Keratinocyte (primary cell): ENCODE results near the gene ARID1B. TPM values are rescaled to one million over a fixed set of nuclear protein-coding genes. Genes with fewer than 3 reads are reported as not detected.

Source experiments
- DNase-seq: peaks from one replicate; pipeline ENCODE4 v3.0.0-alpha.2; 2011; ENCODE audit warnings: low read depth, missing footprints, low spot score
- FAIRE-seq: peaks from 2 replicates; lab custom pipeline; 2011; peaks lifted over from hg19 to GRCh38; lab: Jason Lieb, UNC
- H2AFZ ChIP-seq: 2 replicates; pipeline ENCODE4 v1.6.0; 2012; ENCODE audit warnings: low read length, control low read depth, inconsistent platforms; ENCODE audit not compliant: control insufficient read depth
- H3K27ac ChIP-seq: 2 replicates; pipeline ENCODE4 v1.5.1; 2011; ENCODE audit warnings: low read length; ENCODE audit not compliant: control insufficient read depth, insufficient read depth
- H3K27me3 ChIP-seq: 3 replicates; pipeline ENCODE4 v1.6.0; 2011; ENCODE audit warnings: low read length; ENCODE audit not compliant: control insufficient read depth, insufficient read depth; ENCODE audit errors: extremely low read depth
- H3K36me3 ChIP-seq, 2 experiments: 2 replicates in 1 of 2; 3 replicates in 1 of 2; pipeline ENCODE4 v1.5.1; 2011; ENCODE audit warnings: low read length in 2 of 2, mild to moderate bottlenecking in 1 of 2; ENCODE audit not compliant: control insufficient read depth in 2 of 2, insufficient read depth in 2 of 2; ENCODE audit errors: extremely low read depth in 1 of 2
- H3K4me1 ChIP-seq: 3 replicates; pipeline ENCODE4 v1.5.1; 2011; ENCODE audit warnings: low read length; ENCODE audit not compliant: control insufficient read depth, insufficient read depth; ENCODE audit errors: extremely low read depth
- H3K4me2 ChIP-seq: 3 replicates; pipeline ENCODE4 v1.6.0; 2011; ENCODE audit warnings: low read depth, low read length; ENCODE audit not compliant: control insufficient read depth, insufficient read depth; ENCODE audit errors: extremely low read depth
- H3K4me3 ChIP-seq, 3 experiments: fragments of 200-600 bp in 1 of 3; sonication (generic) in 1 of 3; 2 replicates in 2 of 3; 3 replicates in 1 of 3; pipeline ENCODE4 v1.5.1; 2011 to 2016; ENCODE audit warnings: low read length in 3 of 3, mild to moderate bottlenecking in 3 of 3, control low read depth in 2 of 3, inconsistent platforms in 1 of 3, low read depth in 1 of 3, mixed read lengths in 1 of 3, mixed run types in 1 of 3, moderate library complexity in 1 of 3; ENCODE audit not compliant: control insufficient read depth in 2 of 3, insufficient read depth in 2 of 3; ENCODE audit errors: extremely low read depth in 1 of 3
- H3K79me2 ChIP-seq: 2 replicates; pipeline ENCODE4 v1.6.0; 2012; ENCODE audit warnings: low read length; ENCODE audit not compliant: control insufficient read depth, insufficient read depth
- H3K9ac ChIP-seq: 3 replicates; pipeline ENCODE4 v1.6.0; 2011; ENCODE audit warnings: low read length; ENCODE audit not compliant: control insufficient read depth, insufficient read depth; ENCODE audit errors: extremely low read depth
- H3K9me1 ChIP-seq: 3 replicates; pipeline ENCODE4 v1.6.0; 2011; ENCODE audit warnings: low read length; ENCODE audit not compliant: control insufficient read depth, insufficient read depth; ENCODE audit errors: extremely low read depth
- H3K9me3 ChIP-seq: 2 replicates; pipeline ENCODE4 v1.5.1; 2012; ENCODE audit warnings: low read depth, low read length; ENCODE audit not compliant: control insufficient read depth
- H4K20me1 ChIP-seq: 3 replicates; pipeline ENCODE4 v1.6.0; 2011; ENCODE audit warnings: low read length; ENCODE audit not compliant: control insufficient read depth, insufficient read depth; ENCODE audit errors: extremely low read depth
- EZH2 ChIP-seq: IDR thresholded peaks from one replicate; pipeline ENCODE4 v1.6.1; 2012; ENCODE audit warnings: inconsistent platforms, mild to moderate bottlenecking, low read length, moderate library complexity
- dilution Hi-C: fragments of 300-500 bp; cut with MboI; formaldehyde crosslinking; loops from one replicate; pipeline ENCODE4 v1.7.0; 2020; ENCODE audit warnings: low sequenced_read_pairs; ENCODE audit not compliant: extremely low pct_ligation_motif_present
- polyA plus RNA-seq, 5 experiments: library from polyadenylated mRNA; depleted of rRNA in 3 of 5; stranded (reverse) in 3 of 5; stranded (forward) in 1 of 5; unstranded in 1 of 5; fragments of >200 nt; gene quantifications; 1 replicate in 1 of 5; 2 replicates in 3 of 5; 3 replicates in 1 of 5; pipeline versions ENCODE4 v1.2.1 to v1.2.3, GENCODE V29; 2011 to 2012; ENCODE audit warnings: missing spikeins in 2 of 5, low read depth in 1 of 5, low replicate concordance in 1 of 5
- TF ChIP-seq, protein P1 (sequence below), 3 experiments: IDR thresholded peaks in 1 of 3; conservative IDR thresholded peaks in 1 of 3; optimal IDR thresholded peaks in 1 of 3; 2 replicates in 2 of 3; 3 replicates in 1 of 3; pipeline versions ENCODE3 to v1.5.1; 2011; ENCODE audit warnings: low read length in 3 of 3, mild to moderate bottlenecking in 3 of 3, moderate library complexity in 2 of 3, control low read depth in 1 of 3, inconsistent platforms in 1 of 3; ENCODE audit not compliant: insufficient read depth in 2 of 3; ENCODE audit errors: extremely low read depth in 1 of 3

Gene ARID1B
- polyA plus RNA-seq, 1 donor (not counting 4 experiments of a cell fraction or from before 2014, with no cell fraction given): 14.9 TPM

DNA sequence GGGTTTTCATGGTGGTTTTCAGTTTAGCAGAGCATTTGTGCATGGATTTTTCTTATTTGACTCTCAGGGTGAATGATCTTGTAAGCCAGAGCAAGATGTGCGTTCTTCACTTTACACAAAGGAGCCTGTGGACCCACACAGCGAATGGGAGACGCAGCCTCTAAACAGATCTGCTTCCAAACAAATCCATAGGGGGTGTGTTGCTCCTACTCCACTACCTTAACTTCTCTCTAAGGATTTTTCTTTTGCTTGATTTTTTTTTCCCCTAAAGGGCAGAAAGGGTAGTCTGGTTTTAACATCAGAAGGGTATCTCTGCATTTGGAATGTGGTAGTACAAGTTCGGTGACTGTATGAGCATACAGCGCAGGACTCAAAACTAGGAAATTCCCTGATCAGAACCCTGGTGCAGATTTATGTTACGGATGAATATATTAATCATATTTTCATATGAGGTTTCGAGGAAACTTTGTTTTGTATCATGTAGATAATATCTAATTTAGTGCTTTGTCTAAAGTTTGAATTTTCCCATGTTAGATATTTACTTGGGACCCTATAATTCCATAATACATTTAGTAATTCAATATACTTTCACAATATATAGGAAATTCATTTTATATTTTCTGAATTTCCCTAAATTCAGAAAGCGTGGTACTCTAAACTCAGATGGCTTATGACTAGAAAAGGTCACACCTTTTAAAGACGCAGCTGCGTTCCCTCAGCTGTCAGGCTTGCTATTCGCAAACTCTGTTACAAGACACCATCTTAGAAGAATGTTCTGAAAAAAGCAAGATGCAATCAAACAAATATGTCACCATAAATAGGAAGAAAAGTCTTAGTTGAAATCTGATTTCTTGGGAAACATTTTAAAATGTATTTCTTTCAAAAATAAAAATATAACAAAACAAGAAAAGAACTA lies 349.3 kb downstream of the ARID1B start:
- H3K9me3 ChIP-seq: no peaks in the 10 kb centered on the region
- no peak overlapping the region for H3K4me3 ChIP-seq
- no peaks in the 10 kb centered on the region for H3K9me1 ChIP-seq
- peaks cover 4% of the 10 kb centered on the region for H3K4me1 ChIP-seq
- DNase-seq (no peak), FAIRE-seq (no peak)
- H3K79me2 ChIP-seq: no peaks in the 10 kb centered on the region
- H3K27ac ChIP-seq: no peak overlapping the region
- H3K9ac ChIP-seq: no peak overlapping the region
- no peak overlapping the region for H3K4me2 ChIP-seq
- no peak overlapping the region for H2AFZ ChIP-seq
- no peaks in the 10 kb centered on the region for H3K27me3 ChIP-seq
- no peaks in the 10 kb centered on the region for H3K36me3 ChIP-seq
- dilution Hi-C loops: no loop called here
- H4K20me1 ChIP-seq: no peaks in the 10 kb centered on the region
- TF ChIP-seq EZH2: no peak
- TF ChIP-seq, protein P1, sequence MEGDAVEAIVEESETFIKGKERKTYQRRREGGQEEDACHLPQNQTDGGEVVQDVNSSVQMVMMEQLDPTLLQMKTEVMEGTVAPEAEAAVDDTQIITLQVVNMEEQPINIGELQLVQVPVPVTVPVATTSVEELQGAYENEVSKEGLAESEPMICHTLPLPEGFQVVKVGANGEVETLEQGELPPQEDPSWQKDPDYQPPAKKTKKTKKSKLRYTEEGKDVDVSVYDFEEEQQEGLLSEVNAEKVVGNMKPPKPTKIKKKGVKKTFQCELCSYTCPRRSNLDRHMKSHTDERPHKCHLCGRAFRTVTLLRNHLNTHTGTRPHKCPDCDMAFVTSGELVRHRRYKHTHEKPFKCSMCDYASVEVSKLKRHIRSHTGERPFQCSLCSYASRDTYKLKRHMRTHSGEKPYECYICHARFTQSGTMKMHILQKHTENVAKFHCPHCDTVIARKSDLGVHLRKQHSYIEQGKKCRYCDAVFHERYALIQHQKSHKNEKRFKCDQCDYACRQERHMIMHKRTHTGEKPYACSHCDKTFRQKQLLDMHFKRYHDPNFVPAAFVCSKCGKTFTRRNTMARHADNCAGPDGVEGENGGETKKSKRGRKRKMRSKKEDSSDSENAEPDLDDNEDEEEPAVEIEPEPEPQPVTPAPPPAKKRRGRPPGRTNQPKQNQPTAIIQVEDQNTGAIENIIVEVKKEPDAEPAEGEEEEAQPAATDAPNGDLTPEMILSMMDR (optimal IDR thresholded peaks at IDR 0.05 in 1 of 3, IDR thresholded peaks at IDR 0.05 in 1 of 3, conservative IDR thresholded peaks at IDR 0.05 in 1 of 3; ENCODE audit: extremely low read depth in 1 of 3, insufficient read depth in 2 of 3, low read length in 3 of 3): no peak

DNA sequence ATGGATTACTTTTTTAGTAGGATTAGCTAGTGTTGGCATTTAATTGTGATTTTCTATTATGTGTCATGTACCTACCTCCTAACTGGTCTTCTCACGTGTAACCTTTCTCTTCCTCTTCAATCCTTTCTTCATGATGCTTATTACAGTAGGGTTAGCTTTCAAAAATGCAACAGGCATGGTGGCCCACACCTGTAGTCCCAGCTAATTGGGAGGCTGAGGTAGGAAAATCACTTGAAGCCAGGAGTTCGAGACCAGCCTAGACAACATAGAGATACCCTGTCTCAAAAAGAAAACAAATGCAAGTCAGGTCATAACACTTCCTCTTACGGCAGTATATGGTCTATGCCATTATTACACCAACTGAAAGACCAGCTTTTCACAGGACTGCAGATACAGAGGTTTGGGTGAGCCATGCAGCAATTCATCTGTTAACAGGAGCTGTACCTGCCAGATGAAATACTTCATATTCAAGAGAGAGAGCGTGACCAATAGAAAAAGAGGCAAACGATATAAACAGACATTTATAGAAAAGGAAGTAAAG lies 351.1 kb downstream of the ARID1B start:
- no peak overlapping the region for H3K9ac ChIP-seq
- no peaks in the 10 kb centered on the region for H4K20me1 ChIP-seq
- no peak for FAIRE-seq
- DNase-seq: no peak
- dilution Hi-C loops: no loop called here
- peaks cover under 1 to 2% of the 10 kb centered on the region in 2 experiments for H3K36me3 ChIP-seq
- no peak for TF ChIP-seq EZH2
- TF ChIP-seq, protein P1 (optimal IDR thresholded peaks at IDR 0.05 in 1 of 3, IDR thresholded peaks at IDR 0.05 in 1 of 3, conservative IDR thresholded peaks at IDR 0.05 in 1 of 3; ENCODE audit: extremely low read depth in 1 of 3, insufficient read depth in 2 of 3, low read length in 3 of 3): no peak
- H3K27me3 ChIP-seq: no peaks in the 10 kb centered on the region
- H3K9me3 ChIP-seq: no peaks in the 10 kb centered on the region
- peaks cover 4% of the 10 kb centered on the region for H3K4me1 ChIP-seq
- H3K4me3 ChIP-seq: no peak overlapping the region
- H2AFZ ChIP-seq: no peak overlapping the region
- no peaks in the 10 kb centered on the region for H3K9me1 ChIP-seq
- no peaks in the 10 kb centered on the region for H3K79me2 ChIP-seq
- no peak overlapping the region for H3K27ac ChIP-seq
- H3K4me2 ChIP-seq: no peak overlapping the region
